HG03064 (cell line): Measurements from ENCODE around the gene OR5H6.
"Not testable (repeated sequence)": the region's sequence is repeated elsewhere in the genome, so short reads cannot be mapped to it uniquely, and the experiment has no call there.

Experiments
- ATAC-seq: cut with Tn5 transposase; IDR thresholded peaks from one replicate; pipeline ENCODE4 v1.9.1; 2021; ENCODE audit warnings: low read depth; ENCODE audit not compliant: unreplicated experiment

Gene OR5H6

DNA sequence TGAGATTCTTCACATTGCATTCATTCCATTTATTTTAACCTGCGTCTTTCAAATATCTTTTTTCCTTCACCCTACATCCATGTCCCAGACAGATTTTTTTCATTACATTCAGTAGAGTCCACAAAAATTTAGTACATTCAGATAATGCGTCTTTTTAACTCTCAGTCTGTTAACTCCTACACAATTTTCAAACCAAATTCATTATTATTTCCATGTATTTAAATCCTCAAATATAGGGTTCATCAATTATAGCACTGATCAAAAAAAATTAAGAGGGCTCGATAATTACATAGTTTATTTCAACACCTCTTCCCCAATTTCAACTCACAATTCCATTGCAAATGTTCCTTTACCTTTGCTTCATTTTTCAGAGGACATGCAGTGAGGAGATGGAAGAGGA, at the start of gene OR5H6:
OR5H6 (plus strand) TSS at position 301 of the 400 bp plus-strand sequence; CDS start at position 390, 89 bp downstream.
- ATAC-seq = no peak

DNA sequence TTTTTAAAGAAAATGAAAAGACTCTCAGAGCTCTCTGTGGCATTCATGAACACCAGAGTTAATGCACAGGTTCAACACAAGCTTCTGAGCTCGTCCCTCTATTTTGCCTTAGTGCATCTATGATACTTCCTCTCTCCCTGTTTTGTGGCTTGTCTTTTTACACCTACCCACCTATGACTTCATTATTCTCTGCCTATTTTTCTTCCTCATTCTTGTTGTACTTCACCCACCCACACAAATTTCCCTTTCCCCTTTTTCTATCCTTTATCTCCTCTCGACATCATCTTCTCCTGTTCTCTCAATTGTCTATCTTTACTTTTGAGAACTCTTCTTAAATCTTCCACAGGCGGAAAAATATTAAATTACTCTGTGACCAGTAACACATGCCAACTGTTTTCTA, 49.0 kb upstream of the OR5H6 start:
- ATAC-seq = no peak

DNA sequence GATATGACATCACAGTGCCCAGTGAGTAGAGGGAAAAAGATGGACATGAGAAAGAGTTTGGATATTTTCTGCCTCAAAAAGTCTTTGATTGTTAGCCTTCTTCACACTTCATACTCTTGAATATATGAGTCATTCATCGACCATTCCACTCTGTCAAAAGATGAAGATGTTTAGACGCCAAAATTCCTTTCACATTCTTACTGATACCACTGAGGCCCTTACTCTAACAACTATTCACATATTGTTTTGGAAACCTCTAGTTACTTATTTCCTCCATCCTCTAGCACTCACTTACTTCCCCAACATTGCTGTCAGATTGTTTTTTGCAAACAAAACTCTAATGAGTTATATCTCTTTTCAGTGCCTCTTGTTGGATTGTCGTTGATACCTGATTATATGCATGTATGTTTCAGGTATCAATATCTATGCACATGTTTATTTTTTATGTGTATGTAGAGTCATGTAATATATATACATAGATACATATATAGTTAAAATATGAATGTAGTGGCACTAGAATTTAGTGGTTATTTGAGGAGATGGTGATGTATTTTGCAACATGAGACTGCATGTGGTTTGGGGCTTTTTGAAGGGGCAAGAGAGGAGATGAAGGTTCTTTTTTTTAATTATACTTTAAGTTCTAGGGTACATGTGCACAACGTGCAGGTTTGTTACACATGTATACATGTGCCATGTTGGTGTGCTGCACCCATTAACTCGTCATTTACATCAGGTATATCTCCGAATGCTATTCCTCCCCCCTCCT, 40.0 kb upstream of the OR5H6 start:
- no peak for ATAC-seq

DNA sequence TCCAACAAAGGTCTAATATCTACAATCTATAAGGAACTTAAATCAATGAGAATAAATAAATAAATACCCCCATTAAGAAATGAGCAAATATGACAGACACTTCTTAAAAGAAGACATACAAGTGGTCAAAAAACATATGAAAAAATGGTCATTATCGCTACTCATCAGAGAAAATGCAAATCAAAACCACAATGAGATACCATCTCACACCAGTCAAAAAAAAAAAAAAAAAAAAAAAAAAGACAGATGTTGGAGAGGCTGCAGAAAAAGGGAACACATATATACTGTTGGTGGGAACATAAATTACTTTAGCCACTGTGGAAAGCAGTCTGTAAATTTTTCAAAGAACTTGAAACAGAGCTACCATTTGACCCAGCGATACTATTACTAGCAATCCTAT, 31.6 kb upstream of the OR5H6 start:
- no peak for ATAC-seq

DNA sequence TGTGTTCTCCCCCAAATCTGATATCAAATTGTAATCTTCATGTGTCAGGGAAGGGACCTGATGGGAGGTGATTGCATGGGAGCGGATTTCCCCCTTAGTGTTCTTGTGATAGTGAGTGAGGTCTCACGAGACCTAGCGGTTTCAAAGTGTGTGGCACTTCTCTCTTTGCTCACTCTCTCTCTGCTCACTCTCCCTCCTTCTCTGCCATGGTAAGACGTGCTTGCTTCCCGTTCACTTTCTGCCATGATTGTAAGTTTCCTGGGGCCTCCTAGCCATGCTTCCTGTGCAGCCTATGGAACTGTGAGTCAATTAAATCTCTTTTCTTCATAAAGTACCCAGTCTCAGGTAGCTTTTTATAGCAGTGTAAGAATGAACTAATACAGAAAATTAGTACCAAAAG, 30.6 kb upstream of the OR5H6 start:
- no peak for ATAC-seq

DNA sequence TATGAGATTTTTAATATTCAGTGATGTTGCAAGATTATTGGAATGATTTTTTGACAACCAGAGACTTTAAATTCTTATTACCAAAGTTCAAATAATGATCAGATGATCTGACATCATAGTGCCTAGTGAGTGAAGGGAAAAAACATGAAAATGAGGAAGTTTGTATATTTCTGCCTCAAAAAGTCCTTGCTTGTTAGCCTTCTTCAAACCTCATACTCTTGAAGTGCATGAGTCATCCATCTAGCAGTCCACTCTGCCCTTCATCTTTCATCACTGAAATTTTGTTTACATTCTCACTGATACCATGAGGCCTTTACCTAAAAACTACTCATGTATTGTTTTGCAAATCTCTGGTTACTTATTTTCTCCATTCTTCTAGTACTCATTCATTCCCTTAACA, 23.9 kb upstream of the OR5H6 start:
- no peak for ATAC-seq

DNA sequence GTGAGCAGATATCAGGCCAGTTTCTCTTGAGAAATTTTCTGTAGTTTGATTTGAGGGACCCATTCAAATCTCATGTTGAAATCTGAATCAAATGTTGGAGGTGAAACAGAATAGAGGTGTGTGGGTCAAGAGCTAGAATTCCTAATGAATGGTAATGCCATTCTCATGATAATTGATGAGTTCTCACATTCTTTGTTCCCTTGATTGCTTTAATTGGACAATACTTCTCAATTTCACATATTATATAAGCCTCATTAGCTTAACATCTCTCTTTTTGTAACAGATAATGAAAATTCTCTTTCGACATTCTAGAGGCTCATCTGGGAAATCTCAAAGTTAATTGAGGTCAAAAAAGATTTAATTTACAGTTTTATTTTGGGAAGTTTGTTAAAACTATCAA, 21.9 kb upstream of the OR5H6 start:
- no peak for ATAC-seq

DNA sequence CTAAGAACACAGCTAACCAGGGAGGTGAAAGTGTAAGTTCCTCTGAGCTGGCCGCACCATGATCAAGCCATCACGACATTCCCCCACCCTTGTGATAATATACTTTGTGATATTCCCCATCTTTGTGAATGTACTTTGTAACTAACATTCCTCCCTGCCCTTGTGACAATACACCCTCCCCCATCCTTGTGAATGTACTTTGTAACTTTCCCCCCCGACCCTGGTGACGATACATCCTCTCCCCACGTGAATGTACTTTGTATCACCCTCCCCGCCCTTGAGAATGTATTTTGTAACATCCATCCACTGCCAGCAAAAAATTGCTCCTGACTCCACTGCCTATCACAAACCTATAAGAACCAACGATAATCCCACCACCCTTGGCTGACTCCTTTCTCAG, 20.2 kb upstream of the OR5H6 start:
- no peak for ATAC-seq

DNA sequence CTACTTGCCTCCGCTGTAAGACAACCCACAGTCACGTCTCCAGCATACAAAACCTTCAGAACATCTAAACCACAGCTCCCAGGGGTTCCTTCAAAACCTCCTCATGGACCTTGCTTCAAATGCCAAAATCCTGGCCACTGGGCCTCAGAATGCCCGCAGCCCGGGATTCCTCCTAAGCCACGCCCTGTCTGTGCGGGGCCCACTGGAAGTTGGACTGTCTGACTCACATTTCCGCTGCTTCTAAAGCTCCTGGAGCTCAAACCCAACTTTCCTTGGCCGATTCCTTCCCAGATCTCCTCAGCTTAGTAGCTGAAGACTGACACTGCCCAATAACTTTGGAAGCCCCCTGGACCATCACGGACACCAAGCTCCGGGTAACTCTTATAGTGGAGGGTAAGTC, 17.9 kb upstream of the OR5H6 start:
- no peak for ATAC-seq

DNA sequence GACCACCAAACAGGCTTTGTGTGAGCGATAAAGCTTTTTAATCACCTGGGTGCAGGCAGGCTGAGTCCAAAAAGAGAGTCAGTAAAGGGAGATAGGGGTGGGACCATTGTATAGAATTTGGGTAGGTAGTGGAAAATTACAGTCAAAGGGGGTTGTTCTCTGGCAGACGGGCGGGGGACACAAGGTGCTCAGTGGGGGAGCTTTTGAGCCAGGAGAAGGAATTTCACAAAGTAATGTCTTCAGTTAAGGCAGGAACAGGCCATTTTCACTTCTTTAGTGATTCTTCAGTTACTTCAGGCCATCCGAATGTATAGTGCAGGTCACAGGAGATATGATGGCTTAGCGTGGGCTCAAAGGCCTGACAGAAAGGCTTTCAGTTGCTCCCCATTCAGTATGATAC, 8.0 kb upstream of the OR5H6 start:
- ATAC-seq = not testable (repeated sequence)

DNA sequence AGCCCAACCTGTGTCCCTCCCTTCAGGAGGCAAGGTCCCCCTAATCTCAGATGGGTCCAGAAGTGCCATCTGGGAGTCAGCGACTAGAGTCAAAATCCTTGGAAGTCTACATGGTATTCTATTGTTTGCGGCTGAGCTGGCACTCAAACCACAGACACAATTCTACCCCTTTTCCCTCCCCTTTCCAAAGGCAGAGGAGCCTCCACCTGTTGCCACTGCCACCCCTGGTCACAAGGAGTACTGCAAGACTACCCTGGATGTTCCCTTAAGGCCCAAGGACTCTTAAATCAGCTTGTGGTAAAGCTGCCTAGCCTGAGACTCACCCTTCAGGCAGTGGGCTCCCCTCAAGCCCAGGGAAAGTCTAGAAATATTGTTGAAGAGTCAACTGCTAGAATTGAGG, 4.3 kb upstream of the OR5H6 start:
- no peak for ATAC-seq

DNA sequence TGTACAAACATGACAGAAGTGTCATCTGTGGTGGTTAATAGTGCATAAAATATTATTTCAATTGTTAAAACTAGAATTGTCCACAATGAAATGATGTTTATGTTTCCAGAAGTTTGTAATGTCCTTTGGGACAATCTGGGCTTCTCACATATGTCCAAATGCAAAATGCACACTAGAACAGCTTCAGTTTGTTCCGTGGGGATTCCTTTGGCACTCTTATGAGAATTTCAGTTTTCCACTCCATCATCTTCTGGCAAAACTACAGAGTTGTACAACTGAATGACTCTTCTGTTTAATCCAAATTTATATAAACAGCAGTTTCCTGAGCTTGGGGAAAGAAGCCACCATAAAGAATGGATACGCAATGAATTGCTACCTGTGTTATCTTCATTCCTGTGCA, 2.0 kb upstream of the OR5H6 start:
- no peak for ATAC-seq

DNA sequence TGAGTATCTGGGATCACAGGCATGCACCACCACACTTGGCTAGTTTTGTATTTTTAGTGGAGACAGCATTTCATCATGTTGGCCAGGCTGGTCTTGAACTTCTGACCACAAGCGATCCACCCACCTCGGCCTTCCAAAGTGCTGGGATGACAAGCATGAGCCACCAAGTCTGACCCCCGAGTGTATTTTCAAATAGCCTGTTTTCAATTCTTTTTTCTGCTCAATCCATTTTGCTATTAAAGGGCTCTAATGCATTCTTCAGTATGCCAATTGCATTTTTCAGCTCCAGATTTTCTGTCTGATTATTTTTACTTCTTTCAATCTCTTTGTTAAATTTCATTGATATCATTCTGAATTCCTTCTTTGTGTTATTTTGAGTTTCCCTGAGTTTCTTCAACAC, 5.8 kb downstream of the OR5H6 start:
- ATAC-seq = no peak

DNA sequence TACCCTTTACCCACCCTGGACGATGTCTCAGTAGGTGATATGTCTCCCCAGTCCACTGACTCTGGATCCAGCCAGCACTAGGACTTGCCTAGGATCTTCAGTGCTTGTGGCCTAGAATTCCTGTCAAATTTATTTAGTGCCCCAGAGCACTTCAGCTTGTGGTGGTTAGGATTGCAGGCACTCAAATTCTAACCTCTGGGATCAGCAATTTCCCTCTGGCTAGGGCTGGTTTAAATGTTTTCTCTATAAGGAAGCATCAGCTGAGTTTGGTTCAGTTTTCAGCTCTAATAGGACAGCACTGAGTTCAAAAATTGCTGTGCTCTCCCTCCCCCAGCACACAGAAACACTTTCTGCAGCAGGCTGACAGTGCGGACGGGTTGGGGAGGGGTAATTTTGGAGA, 8.1 kb downstream of the OR5H6 start:
- ATAC-seq = no peak

DNA sequence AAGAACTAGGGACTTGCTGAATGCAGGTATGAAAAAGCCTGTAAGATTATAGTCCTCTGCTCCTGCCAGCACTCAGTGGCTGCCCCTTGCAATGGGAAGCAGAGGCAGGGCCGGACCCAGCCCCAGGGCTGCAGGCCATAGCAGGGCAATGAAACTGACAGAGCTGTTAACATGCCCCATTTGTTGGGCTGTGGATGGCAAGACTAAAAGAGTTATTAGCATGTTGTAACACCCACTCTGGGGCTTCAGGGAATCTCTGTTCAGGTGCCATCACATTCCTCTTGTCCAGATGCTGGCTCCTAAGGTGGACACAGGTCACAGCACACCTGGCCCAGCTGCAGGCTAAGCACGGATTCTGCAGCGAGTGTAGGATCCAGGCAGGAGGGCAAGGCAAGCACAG, 10.9 kb downstream of the OR5H6 start:
- ATAC-seq = no peak

DNA sequence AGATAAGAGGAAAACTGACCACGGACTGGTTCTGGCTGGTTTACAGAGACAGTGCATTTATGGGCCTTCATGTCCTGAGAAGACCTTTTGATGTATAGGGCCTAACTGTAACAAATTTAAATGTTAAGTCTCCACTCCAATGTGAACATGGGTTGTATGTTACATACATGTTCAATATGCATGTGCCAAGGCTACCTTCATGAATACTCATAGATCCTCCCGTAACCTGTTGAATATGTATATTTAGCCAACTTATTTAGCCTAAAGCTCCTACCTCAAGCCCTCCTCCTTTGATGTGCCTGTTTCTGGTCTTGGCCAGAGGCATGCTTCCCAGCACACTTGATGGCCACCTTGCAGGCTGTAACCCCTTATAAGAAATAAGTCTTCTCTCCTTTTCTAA, 18.2 kb downstream of the OR5H6 start, which contains the start of gene OR5H2:
OR5H2 (plus strand) TSS at position 301 of the 400 bp plus-strand sequence. CDS start 398 bp downstream, outside the sequence.
- ATAC-seq = no peak

DNA sequence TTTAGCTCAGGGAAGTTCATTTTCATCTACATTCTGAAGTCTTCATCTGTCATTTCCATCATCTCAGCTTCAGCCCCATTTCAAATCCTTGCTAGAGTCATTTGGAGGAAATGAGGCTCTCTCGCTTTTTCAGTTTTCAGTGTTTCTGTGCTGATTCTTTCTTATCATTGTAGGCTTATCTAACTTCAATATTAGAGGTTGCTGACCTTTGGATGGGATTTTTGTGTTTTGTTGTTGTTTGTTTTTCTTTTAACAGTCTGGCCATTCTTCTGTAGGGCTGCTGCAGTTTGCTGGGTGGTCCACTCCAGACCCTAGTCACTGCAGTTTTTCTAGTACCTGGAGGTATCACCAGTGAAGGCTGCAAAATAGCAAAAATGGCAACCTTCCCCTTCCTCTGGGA, 26.9 kb downstream of the OR5H6 start:
- no peak for ATAC-seq

DNA sequence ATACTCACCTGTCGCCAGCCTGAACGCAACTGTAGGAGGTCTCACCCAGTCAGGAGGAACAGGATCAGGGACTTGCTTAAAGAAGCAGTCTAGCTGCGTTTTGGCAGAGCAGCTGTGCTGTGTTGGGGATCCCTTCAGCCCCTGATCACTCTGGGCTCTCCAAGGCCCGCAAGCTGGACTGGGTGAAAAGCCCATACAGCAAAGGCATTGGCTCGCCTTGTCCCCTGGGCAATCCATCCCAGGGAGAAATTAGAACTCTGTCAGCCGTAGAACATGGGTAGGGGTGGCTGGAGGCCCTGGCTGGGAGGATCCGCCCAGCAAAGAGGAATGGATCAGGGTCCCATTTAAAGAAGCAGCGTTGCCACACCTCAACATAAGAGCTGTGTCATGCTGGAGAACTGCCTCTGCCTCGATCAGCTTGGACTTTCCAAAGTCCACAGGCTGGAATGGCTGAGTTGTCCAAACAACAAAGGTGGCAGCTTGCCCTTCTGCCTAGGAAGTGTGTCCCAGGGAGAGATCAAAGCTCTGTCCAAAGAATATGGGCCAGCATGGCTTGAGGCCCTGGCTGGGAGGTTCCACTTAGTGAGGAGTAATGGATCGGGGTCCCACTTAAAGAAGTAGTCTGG, 27.4 kb downstream of the OR5H6 start:
- no peak for ATAC-seq
